ENCODE measurements around the gene ADM.

ADM gene

GRCh38 chr11:10311802-10312201 lies 6.9 kb downstream of the ADM start:
- Histone ChIP-seq H3K36me3 (ENCODE audit: control insufficient read depth, insufficient read depth, low read length) (peaks cover 3% of the 10 kb centered on the region; the same call in 1 of the 2 replicates), H3K9ac (ENCODE audit: low read depth, low read length) (no peak overlapping the region), H3K9me3 (ENCODE audit: control insufficient read depth, insufficient read depth, low read length) (no peaks in the 10 kb centered on the region), H3K4me1 (ENCODE audit: control insufficient read depth, insufficient read depth, low read length) (peaks cover 33% of the 10 kb centered on the region), H3K4me3 (ENCODE audit: low read depth, low read length) (no peak overlapping the region), H3K27ac (ENCODE audit: low read depth, low read length) (no peak overlapping the region), H3K27me3 (ENCODE audit: control insufficient read depth, insufficient read depth, low read length) (peaks cover 17% of the 10 kb centered on the region)

GRCh38 chr11:10314199-10315072 lies 9.6 kb downstream of the ADM start:
- H3K4me3 ChIP-seq (ENCODE audit: low read depth, low read length): no peak overlapping the region
- no peak overlapping the region for H3K27ac ChIP-seq (ENCODE audit: low read depth, low read length)
- H3K9ac ChIP-seq (ENCODE audit: low read depth, low read length): no peak overlapping the region
- no peaks in the 10 kb centered on the region for H3K9me3 ChIP-seq (ENCODE audit: control insufficient read depth, insufficient read depth, low read length)
- H3K36me3 ChIP-seq (ENCODE audit: control insufficient read depth, insufficient read depth, low read length): no peaks in the 10 kb centered on the region
- H3K4me1 ChIP-seq (ENCODE audit: control insufficient read depth, insufficient read depth, low read length): peaks cover 38% of the 10 kb centered on the region
- no peaks in the 10 kb centered on the region for H3K27me3 ChIP-seq (ENCODE audit: control insufficient read depth, insufficient read depth, low read length)

DNA sequence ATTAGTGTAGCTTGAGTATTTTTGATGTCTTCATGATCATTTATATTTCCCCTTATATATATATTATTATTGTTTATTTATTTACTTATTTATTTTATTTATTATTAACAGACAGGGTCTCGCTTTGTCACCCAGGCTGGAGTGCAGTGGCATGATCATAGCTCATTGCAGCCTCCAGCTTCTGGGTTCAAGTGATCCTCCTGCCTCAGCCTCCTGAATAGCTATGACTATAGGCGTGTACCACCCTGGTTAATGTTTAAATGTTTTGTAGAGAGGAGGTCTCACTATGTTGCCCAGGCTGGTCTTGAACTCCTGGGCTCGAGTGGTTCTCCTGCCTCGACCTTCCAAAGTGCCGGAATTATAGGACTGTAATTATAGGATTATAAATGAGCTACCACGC lies 10.2 kb downstream of the ADM start:
- Histone ChIP-seq H3K36me3 (ENCODE audit: control insufficient read depth, insufficient read depth, low read length) (no peaks in the 10 kb centered on the region), H3K27me3 (ENCODE audit: control insufficient read depth, insufficient read depth, low read length) (no peaks in the 10 kb centered on the region), H3K4me3 (ENCODE audit: low read depth, low read length) (no peak overlapping the region), H3K9ac (ENCODE audit: low read depth, low read length) (no peak overlapping the region), H3K9me3 (ENCODE audit: control insufficient read depth, insufficient read depth, low read length) (no peaks in the 10 kb centered on the region), H3K27ac (ENCODE audit: low read depth, low read length) (no peak overlapping the region), H3K4me1 (ENCODE audit: control insufficient read depth, insufficient read depth, low read length) (peaks cover 32% of the 10 kb centered on the region)

DNA sequence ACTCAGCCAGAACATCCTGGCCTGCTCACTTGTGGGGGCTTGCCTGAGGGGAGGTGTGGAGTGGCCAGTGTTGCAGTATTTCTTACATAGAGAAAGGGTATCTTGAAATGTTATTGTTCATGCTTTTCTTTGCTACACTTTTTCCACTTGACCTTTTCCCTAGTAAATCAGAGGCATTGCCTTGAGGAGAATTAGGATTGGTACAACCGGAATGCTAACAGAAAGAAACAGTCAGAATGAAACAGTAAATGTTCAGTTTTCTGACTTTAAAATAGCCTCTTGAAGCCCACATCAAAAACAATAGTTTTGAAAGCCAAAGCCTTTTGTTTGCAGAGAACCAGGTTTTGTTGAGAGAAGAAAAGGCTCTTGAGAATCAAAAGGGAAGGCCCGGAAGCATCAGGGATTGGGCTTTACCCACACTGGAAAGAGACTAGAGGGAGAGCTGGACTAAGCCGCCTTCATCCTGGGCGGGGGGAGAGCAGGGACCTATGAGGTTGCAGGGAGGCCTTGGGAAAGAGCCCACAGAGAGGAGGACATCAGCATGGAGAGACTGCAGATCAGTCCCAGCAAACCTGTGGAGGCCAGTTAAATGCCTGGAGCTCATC lies 12.4 kb downstream of the ADM start:
- Histone ChIP-seq H3K9me3 (ENCODE audit: control insufficient read depth, insufficient read depth, low read length) (no peaks in the 10 kb centered on the region), H3K9ac (ENCODE audit: low read depth, low read length) (no peak overlapping the region), H3K4me3 (ENCODE audit: low read depth, low read length) (no peak overlapping the region), H3K27me3 (ENCODE audit: control insufficient read depth, insufficient read depth, low read length) (no peaks in the 10 kb centered on the region), H3K27ac (ENCODE audit: low read depth, low read length) (peak overlapping the region; percentile 52), H3K36me3 (ENCODE audit: control insufficient read depth, insufficient read depth, low read length) (no peaks in the 10 kb centered on the region), H3K4me1 (ENCODE audit: control insufficient read depth, insufficient read depth, low read length) (peaks cover 26% of the 10 kb centered on the region)

DNA sequence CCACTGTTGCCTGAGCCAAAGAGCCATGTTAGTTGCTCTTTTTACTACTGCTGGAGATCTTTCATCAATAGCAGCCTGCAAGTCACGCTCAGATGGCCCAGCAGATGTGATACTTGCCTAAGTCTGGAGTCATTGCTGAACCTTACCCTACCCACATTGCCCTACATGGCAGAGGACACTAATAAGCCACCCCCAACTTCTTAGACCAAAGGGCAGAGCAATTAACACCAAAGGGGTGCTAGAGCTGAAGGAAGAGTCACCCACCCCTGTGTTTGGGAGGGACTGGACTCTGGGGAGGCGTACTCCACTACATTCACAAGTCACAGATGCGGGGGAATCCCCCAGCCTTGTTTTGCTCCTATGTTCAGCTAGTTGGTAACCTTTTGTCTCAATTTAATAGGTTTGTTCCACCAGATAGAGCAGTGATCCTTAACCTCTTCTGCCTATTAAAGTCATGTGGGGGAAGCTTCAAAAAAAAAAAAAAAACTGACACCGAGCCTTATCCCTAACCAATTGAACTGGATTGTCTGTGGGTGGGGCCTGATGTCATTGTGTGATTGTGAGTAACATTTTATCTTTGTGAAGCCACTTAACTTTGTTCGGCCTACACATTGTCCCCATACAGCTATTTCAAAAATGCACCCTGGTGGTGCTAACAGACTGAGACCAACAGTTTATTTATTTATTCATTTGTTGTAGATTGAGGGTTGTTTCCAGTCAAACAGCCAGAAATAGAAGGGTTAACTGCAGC lies 13.1 kb downstream of the ADM start:
- Histone ChIP-seq H3K4me1 (ENCODE audit: control insufficient read depth, insufficient read depth, low read length) (peaks cover 30% of the 10 kb centered on the region), H3K27ac (ENCODE audit: low read depth, low read length) (peak overlapping the region; percentile 52), H3K9me3 (ENCODE audit: control insufficient read depth, insufficient read depth, low read length) (no peaks in the 10 kb centered on the region), H3K27me3 (ENCODE audit: control insufficient read depth, insufficient read depth, low read length) (no peaks in the 10 kb centered on the region), H3K4me3 (ENCODE audit: low read depth, low read length) (no peak overlapping the region), H3K9ac (ENCODE audit: low read depth, low read length) (no peak overlapping the region), H3K36me3 (ENCODE audit: control insufficient read depth, insufficient read depth, low read length) (no peaks in the 10 kb centered on the region)

DNA sequence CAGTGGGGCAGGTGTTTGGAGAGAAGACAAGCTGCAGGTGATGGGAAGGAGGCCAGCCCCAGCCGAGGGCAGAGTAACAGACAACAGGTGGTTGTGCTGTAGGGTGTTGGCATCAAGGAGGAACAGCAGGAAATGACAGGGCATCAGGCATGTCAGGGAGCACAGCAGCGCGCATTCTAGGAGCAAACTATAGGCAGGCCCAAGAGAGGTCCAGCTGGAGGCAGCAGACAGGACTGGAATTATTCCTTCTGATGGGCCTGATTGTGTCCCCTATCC lies 13.6 kb downstream of the ADM start:
- peaks cover 35% of the 10 kb centered on the region for H3K4me1 ChIP-seq (ENCODE audit: control insufficient read depth, insufficient read depth, low read length)
- H3K4me3 ChIP-seq (ENCODE audit: low read depth, low read length): no peak overlapping the region
- no peaks in the 10 kb centered on the region for H3K27me3 ChIP-seq (ENCODE audit: control insufficient read depth, insufficient read depth, low read length)
- no peaks in the 10 kb centered on the region for H3K9me3 ChIP-seq (ENCODE audit: control insufficient read depth, insufficient read depth, low read length)
- no peaks in the 10 kb centered on the region for H3K36me3 ChIP-seq (ENCODE audit: control insufficient read depth, insufficient read depth, low read length)
- no peak overlapping the region for H3K27ac ChIP-seq (ENCODE audit: low read depth, low read length)
- no peak overlapping the region for H3K9ac ChIP-seq (ENCODE audit: low read depth, low read length)

DNA sequence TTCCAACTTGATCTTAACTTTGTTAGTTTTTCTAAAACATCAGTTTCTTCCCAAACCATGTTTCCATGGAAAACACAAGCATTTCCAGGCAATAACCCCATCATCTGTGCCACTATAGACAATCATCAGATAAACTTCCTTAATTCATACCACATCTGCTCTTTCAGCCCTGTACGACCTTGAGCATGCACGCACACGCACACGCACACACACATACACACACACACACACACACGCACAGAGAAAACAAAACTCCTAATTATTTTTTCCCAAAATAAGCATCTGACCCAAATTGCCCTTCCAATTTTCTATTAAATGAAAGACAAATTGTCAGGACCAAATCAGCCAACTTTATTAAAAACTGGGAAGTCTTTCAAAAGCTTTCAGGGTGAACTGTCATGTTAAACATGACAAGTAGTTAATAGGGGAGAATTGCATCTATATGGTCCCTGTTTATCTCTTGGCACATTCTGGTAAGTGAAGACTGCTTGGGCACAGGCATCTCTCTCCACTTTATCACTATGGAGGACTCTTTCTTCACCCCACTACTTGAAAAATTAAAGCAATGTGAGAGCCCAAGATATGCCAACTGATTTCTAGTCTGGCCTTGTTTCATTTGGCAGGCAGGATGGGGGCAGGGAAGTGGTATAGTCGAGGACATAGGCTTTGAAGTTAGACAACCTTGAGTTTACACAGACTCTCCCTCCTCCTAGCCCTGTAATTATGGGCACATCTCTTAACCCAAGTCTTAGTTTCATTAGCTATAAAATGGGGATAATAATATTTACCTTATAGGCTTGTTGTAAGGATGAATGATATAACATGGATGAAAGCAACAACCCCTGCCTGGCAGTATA lies 15.1 kb downstream of the ADM start:
- no peak overlapping the region for H3K27ac ChIP-seq (ENCODE audit: low read depth, low read length)
- H3K4me3 ChIP-seq (ENCODE audit: low read depth, low read length): no peak overlapping the region
- H3K9ac ChIP-seq (ENCODE audit: low read depth, low read length): no peak overlapping the region
- H3K36me3 ChIP-seq (ENCODE audit: control insufficient read depth, insufficient read depth, low read length): no peaks in the 10 kb centered on the region
- H3K4me1 ChIP-seq (ENCODE audit: control insufficient read depth, insufficient read depth, low read length): peaks cover 35% of the 10 kb centered on the region
- H3K27me3 ChIP-seq (ENCODE audit: control insufficient read depth, insufficient read depth, low read length): no peaks in the 10 kb centered on the region
- H3K9me3 ChIP-seq (ENCODE audit: control insufficient read depth, insufficient read depth, low read length): no peaks in the 10 kb centered on the region

DNA sequence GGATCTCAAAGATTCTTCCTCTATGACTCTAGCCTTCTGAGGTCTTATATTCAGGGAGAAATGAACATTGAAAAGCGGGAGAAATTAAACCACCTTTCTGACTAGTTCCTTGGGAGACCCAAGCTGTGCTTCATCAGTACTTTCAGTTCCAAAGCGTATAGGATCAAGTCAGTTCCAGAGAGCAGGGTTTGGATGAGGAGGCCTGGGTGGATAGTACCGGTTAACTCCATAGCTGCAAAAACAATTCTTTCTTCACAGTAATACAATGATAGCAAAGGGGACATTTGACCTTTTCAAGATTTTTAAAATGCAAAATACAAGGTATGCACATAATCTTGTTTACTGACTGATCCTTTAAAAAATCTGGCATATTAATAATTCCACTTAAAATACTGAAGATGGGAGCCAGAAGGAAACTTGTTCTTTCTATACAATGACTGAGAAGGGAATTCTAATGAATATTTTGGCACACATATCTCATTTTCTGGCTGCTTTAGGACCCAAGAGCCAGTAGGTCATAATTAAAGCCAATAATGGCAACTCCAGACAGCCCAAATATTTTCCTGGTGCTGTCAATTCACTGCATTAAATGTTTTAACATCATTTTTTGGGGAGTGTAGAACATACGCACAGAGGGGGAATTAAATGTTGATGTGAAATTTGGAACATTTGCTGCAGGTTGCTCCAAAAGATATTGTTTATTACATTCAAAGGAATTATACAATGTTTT lies 16.0 kb downstream of the ADM start:
- Histone ChIP-seq H3K4me1 (ENCODE audit: control insufficient read depth, insufficient read depth, low read length) (peaks cover 37% of the 10 kb centered on the region), H3K27ac (ENCODE audit: low read depth, low read length) (no peak overlapping the region), H3K4me3 (ENCODE audit: low read depth, low read length) (no peak overlapping the region), H3K27me3 (ENCODE audit: control insufficient read depth, insufficient read depth, low read length) (no peaks in the 10 kb centered on the region), H3K9ac (ENCODE audit: low read depth, low read length) (no peak overlapping the region), H3K9me3 (ENCODE audit: control insufficient read depth, insufficient read depth, low read length) (no peaks in the 10 kb centered on the region), H3K36me3 (ENCODE audit: control insufficient read depth, insufficient read depth, low read length) (no peaks in the 10 kb centered on the region)

DNA sequence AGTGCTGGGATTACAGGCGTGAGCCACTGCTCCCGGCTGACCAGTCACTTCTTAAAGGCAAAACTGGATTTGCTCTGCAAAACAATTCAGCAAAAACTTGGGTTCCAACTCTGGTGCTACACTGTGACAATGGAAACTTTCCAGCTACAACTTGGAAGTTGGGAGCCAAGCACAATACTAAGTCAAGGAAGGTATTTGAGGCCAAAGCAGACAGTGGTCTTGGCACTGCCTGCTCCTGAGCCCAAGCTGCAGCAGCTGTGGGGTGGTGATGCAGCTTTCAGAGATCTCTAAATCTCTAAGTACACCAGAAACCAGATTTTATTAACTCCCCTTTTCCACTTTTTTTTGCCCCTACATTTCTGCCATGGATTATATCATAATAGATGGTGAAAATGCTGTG lies 17.5 kb downstream of the ADM start:
- peak overlapping the region; percentile 48 for H3K27ac ChIP-seq (ENCODE audit: low read depth, low read length)
- no peaks in the 10 kb centered on the region for H3K36me3 ChIP-seq (ENCODE audit: control insufficient read depth, insufficient read depth, low read length)
- H3K4me1 ChIP-seq (ENCODE audit: control insufficient read depth, insufficient read depth, low read length): peaks cover 36% of the 10 kb centered on the region
- H3K9me3 ChIP-seq (ENCODE audit: control insufficient read depth, insufficient read depth, low read length): no peaks in the 10 kb centered on the region
- no peaks in the 10 kb centered on the region for H3K27me3 ChIP-seq (ENCODE audit: control insufficient read depth, insufficient read depth, low read length)
- no peak overlapping the region for H3K9ac ChIP-seq (ENCODE audit: low read depth, low read length)
- H3K4me3 ChIP-seq (ENCODE audit: low read depth, low read length): no peak overlapping the region

Data from HUES48 (cell line).